Fibroblast of villous mesenchyme (primary cell): ENCODE measurements around the gene CFAP45. TPM values are rescaled to one million over a fixed set of nuclear protein-coding genes. Genes with fewer than 3 reads are reported as not detected.

Experiments used
- DNase-seq: peaks from one replicate; pipeline ENCODE4 v3.0.0-alpha.2; 2010; ENCODE audit warnings: low read depth
- H3K4me3 ChIP-seq: 2 replicates; pipeline ENCODE4 v1.5.1; 2011; ENCODE audit warnings: low read depth, mild to moderate bottlenecking, low read length
- CTCF ChIP-seq: IDR thresholded peaks from 2 replicates; pipeline ENCODE4 v1.5.1; 2012; ENCODE audit warnings: low read depth, mild to moderate bottlenecking, low read length; ENCODE audit not compliant: insufficient read depth
- total RNA-seq: library from RNA; depleted of rRNA; stranded (reverse); fragments of >200 nt; gene quantifications from 2 replicates; pipeline ENCODE4 v1.2.3, GENCODE V29; 2012

The CFAP45 gene
- total RNA-seq, 1 donor: 0.43 TPM

GRCh38 chr1:159921700-159922504, 21.9 kb upstream of the CFAP45 start:
- peak; percentile 40 for DNase-seq
- no peak for TF ChIP-seq CTCF
- peak overlapping the region; percentile 90 for H3K4me3 ChIP-seq

GRCh38 chr1:159921251-159921650, 21.3 kb upstream of the CFAP45 start:
- TF ChIP-seq CTCF: no peak

GRCh38 chr1:159920651-159921050, 20.7 kb upstream of the CFAP45 start:
- TF ChIP-seq CTCF: no peak
- no peak overlapping the region for H3K4me3 ChIP-seq
- no peak for DNase-seq

More at GRCh38 chr1:159921251-159921650, 21.3 kb upstream of the CFAP45 start:
- no peak overlapping the region for H3K4me3 ChIP-seq
- peak; percentile 56 for DNase-seq

GRCh38 chr1:159920202-159920601, 20.2 kb upstream of the CFAP45 start:
- DNase-seq: no peak
- no peak for TF ChIP-seq CTCF
- H3K4me3 ChIP-seq: no peak overlapping the region

GRCh38 chr1:159919236-159919865, 19.4 kb upstream of the CFAP45 start:
- no peak for TF ChIP-seq CTCF
- no peak overlapping the region for H3K4me3 ChIP-seq
- DNase-seq: no peak

GRCh38 chr1:159918352-159919200, 18.6 kb upstream of the CFAP45 start:
- H3K4me3 ChIP-seq: no peak overlapping the region
- DNase-seq: peak; percentile 55

More at GRCh38 chr1:159918352-159919200, 18.6 kb upstream of the CFAP45 start:
- no peak for TF ChIP-seq CTCF
